Measurements from ENCODE around the gene PSME2. TPM values are rescaled to one million over a fixed set of nuclear protein-coding genes. Genes with fewer than 3 reads are reported as not detected.
A peak's percentile ranks its signal among the peaks of the same experiment; 100 is the strongest.

PSME2 gene
- total and polyA plus RNA-seq, 2 of the 13 experiments (the other 11 are each of a cell fraction or from before 2014, with no cell fraction given) = 332 to 716 TPM

- TF ChIP-seq ZBTB7A (CRISPR knock-in tag; IDR thresholded peaks at IDR 0.05) (no peak), JUNB (CRISPR knock-in tag; IDR thresholded peaks at IDR 0.05; ENCODE audit: borderline replicate concordance) (no peak)
Observed at GRCh38 chr14:24103451-24103850, 43.0 kb downstream of the PSME2 start (continued).

GRCh38 chr14:24102357-24103048, 43.9 kb downstream of the PSME2 start:
- CTCF ChIA-PET (ENCODE audit: low intra/inter-chr PET ratio, low total read pairs) = no interaction called here
- POLR2A ChIA-PET = interaction anchor here (0.6 to 14.4 kb wide), 10 partner anchors 4 to 341 kb away, joined by 3 to 594 read pairs (median 6); partner anchors contain the start of genes DCAF11, EMC9, IRF9 and NRL
- no peak overlapping the region for H3K9ac ChIP-seq (ENCODE audit: insufficient read depth, low read depth, low read length)
- intact Hi-C loops (cut with micrococcal nuclease; ENCODE audit: unreplicated experiment) (no loop called here), in situ Hi-C loops (cut with HindIII; ENCODE audit: extremely low pct_ligation_motif_present, low pct_unique_long_range_greater_than_20kb) (loop anchor here (25.0 kb wide), 1 partner anchor 1515 kb away; the partner anchor contains the start of genes ABHD4 and DAD1)
- H3K79me2 ChIP-seq (ENCODE audit: insufficient read depth, low read length) = peaks cover 3% of the 10 kb centered on the region
- no peak overlapping the region for H2AFZ ChIP-seq (ENCODE audit: low read length)
- peaks cover 40 to 57% of the 10 kb centered on the region in 2 experiments for H3K36me3 ChIP-seq (replicated peaks in 1 of 2; ENCODE audit: control insufficient read depth in 1 of 2, insufficient read depth in 2 of 2, low read length in 2 of 2)
- no peaks in the 10 kb centered on the region; the same call in 1 of the 2 replicates for H3K9me3 ChIP-seq (ENCODE audit: low read length)
- peaks cover 47% of the 10 kb centered on the region for H3K4me1 ChIP-seq (ENCODE audit: insufficient read depth, low read length)
- no peak overlapping the region for H3K4me3 ChIP-seq (replicated peaks in 1 of 3; ENCODE audit: insufficient read depth in 1 of 3, low read depth in 2 of 3, low read length in 3 of 3)
- no peaks in the 10 kb centered on the region for H4K20me1 ChIP-seq (ENCODE audit: insufficient read depth, low read length)
- no peaks in the 10 kb centered on the region for H3K27me3 ChIP-seq (ENCODE audit: control insufficient read depth in 1 of 2, insufficient read depth in 2 of 2, low read length in 2 of 2)
- H3K4me2 ChIP-seq (ENCODE audit: low read depth, low read length) = no peak overlapping the region
- ATAC-seq = no peak
- TSS peak; percentile 2 for BruUV-seq (replicated peaks)
- H3K27ac ChIP-seq (ENCODE audit: extremely low read length, insufficient read depth, low read length) = no peak overlapping the region
- FAIRE-seq = no peak
- 95% methylated on average over 7 of the region's 7 CpGs for WGBS (ENCODE audit: low lambda C conversion rate)
- no peak for DNase-seq (ENCODE audit: low spot score)
- TF ChIP-seq ZNF260 (CRISPR knock-in tag; IDR thresholded peaks at IDR 0.05; ENCODE audit: borderline replicate concordance, low read depth) (no peak), ZNF17 (CRISPR knock-in tag; IDR thresholded peaks at IDR 0.05) (no peak), PCBP2 (optimal IDR thresholded peaks at IDR 0.05; ENCODE audit: low read depth, low read length, poor library complexity, severe bottlenecking) (peak; percentile 13), RXRB (CRISPR knock-in tag; IDR thresholded peaks at IDR 0.05; ENCODE audit: borderline replicate concordance) (no peak), HES4 (CRISPR knock-in tag; IDR thresholded peaks at IDR 0.05; ENCODE audit: borderline replicate concordance) (no peak), RCOR2 (CRISPR knock-in tag; IDR thresholded peaks at IDR 0.05) (no peak), SATB2 (CRISPR knock-in tag; IDR thresholded peaks at IDR 0.05) (no peak), ZNF724P (CRISPR knock-in tag; IDR thresholded peaks at IDR 0.05; ENCODE audit: borderline replicate concordance) (no peak), ZNF746 (CRISPR knock-in tag; IDR thresholded peaks at IDR 0.05) (no peak), ZNF674 (CRISPR knock-in tag; IDR thresholded peaks at IDR 0.05; ENCODE audit: low read depth) (no peak), STAT6 (CRISPR knock-in tag; IDR thresholded peaks at IDR 0.05; ENCODE audit: borderline replicate concordance) (no peak), ZNF605 (CRISPR knock-in tag; IDR thresholded peaks at IDR 0.05) (0 out of 2 replicates have a peak, but pooled peaks have one; percentile 14), IRF1 (CRISPR knock-in tag; IDR thresholded peaks at IDR 0.05; ENCODE audit: low read depth) (no peak), ZEB1 (IDR thresholded peaks at IDR 0.05; ENCODE audit: insufficient replicate concordance, low read depth) (no peak), ZNF737 (CRISPR knock-in tag; IDR thresholded peaks at IDR 0.05; ENCODE audit: borderline replicate concordance) (no peak), NR2C2 (CRISPR knock-in tag; IDR thresholded peaks at IDR 0.05; ENCODE audit: borderline replicate concordance) (no peak), ZFP1 (CRISPR knock-in tag; IDR thresholded peaks at IDR 0.05) (no peak)
